H1 (cell line): Measurements from ENCODE around the gene TCERG1L. TPM values are rescaled to one million over a fixed set of nuclear protein-coding genes. Genes with fewer than 3 reads are reported as not detected.

Source experiments
- CTCF ChIA-PET: fragments of 300-600 bp; sonication (Branson Sonifier 250); formaldehyde crosslinking; loops from one replicate; lab custom pipeline; 2021; ENCODE audit not compliant: partially characterized antibody; lab: Charles Lee
- POLR2A ChIA-PET: fragments of 300-600 bp; sonication (Branson Sonifier 250); formaldehyde crosslinking; loops from one replicate; lab custom pipeline; 2021; ENCODE audit warnings: inconsistent platforms; ENCODE audit not compliant: partially characterized antibody; lab: Charles Lee
- DNase-seq, 2 experiments: peaks; one replicate each; pipeline versions ENCODE4 v3.0.0 to v3.0.0-alpha.2; 2010 to 2022; ENCODE audit warnings: low spot score in 2 of 2, low read depth in 1 of 2, mixed read lengths in 1 of 2
- FAIRE-seq: peaks from 2 replicates; lab custom pipeline; 2011; peaks lifted over from hg19 to GRCh38; lab: Jason Lieb, UNC
- H2AFZ ChIP-seq: 2 replicates; pipeline ENCODE4 v1.8.1; 2012; ENCODE audit warnings: low read length, inconsistent platforms
- H2AK5ac ChIP-seq: 2 replicates; pipeline ENCODE4 v1.6.1; 2013; ENCODE audit warnings: low read depth, low read length
- H2BK120ac ChIP-seq: replicated peaks from 2 replicates; pipeline ENCODE3; 2013; ENCODE audit warnings: low read depth, low read length, inconsistent platforms
- H2BK12ac ChIP-seq: 2 replicates; pipeline ENCODE4 v1.6.1; 2013; ENCODE audit warnings: low read depth, low read length
- H2BK15ac ChIP-seq: 2 replicates; pipeline ENCODE4 v1.6.1; 2013; ENCODE audit warnings: low read length
- H2BK20ac ChIP-seq: 2 replicates; pipeline ENCODE4 v1.6.1; 2013; ENCODE audit warnings: low read length
- H2BK5ac ChIP-seq: 2 replicates; pipeline ENCODE4 v1.6.1; 2013; ENCODE audit warnings: low read depth, low read length
- H3K14ac ChIP-seq: 2 replicates; pipeline ENCODE4 v1.6.1; 2013; ENCODE audit warnings: inconsistent platforms; ENCODE audit not compliant: insufficient read length
- H3K18ac ChIP-seq: 2 replicates; pipeline ENCODE4 v1.6.1; 2013; ENCODE audit warnings: low read length; ENCODE audit errors: extremely low read depth
- H3K23ac ChIP-seq: 2 replicates; pipeline ENCODE4 v1.6.1; 2013; ENCODE audit warnings: inconsistent platforms; ENCODE audit not compliant: insufficient read length
- H3K23me2 ChIP-seq: 2 replicates; pipeline ENCODE4 v1.6.1; 2013; ENCODE audit warnings: low read depth, low read length
- H3K27ac ChIP-seq: 2 replicates; pipeline ENCODE4 v1.6.1; 2011; ENCODE audit warnings: low read depth, low read length, inconsistent platforms
- H3K27me3 ChIP-seq, 4 experiments: replicated peaks in 1 of 4; 1 replicate in 1 of 4; 2 replicates in 3 of 4; pipeline versions ENCODE4 v1.6.1 to v1.8.1; 2011 to 2013; ENCODE audit warnings: low read length in 3 of 4, mild to moderate bottlenecking in 3 of 4, inconsistent platforms in 2 of 4, mixed read lengths in 2 of 4, moderate library complexity in 1 of 4; ENCODE audit not compliant: control insufficient read depth in 3 of 4, insufficient read depth in 3 of 4; ENCODE audit errors: extremely low read depth in 1 of 4
- H3K36me3 ChIP-seq, 4 experiments: 2 replicates each; pipeline versions ENCODE4 v1.6.1 to v1.8.1; 2011 to 2013; ENCODE audit warnings: mild to moderate bottlenecking in 4 of 4, low read length in 3 of 4, moderate library complexity in 2 of 4, control low read depth in 1 of 4, inconsistent platforms in 1 of 4; ENCODE audit not compliant: insufficient read depth in 4 of 4, control insufficient read depth in 2 of 4
- H3K4ac ChIP-seq: replicated peaks from 2 replicates; pipeline ENCODE3; 2013; ENCODE audit warnings: low read length, low read depth, mixed read lengths, inconsistent platforms; ENCODE audit not compliant: insufficient read length
- H3K4me1 ChIP-seq, 4 experiments: replicated peaks in 1 of 4; 1 replicate in 1 of 4; 2 replicates in 3 of 4; pipeline versions ENCODE4 v1.6.1 to v1.8.1; 2011 to 2013; ENCODE audit warnings: low read length in 3 of 4, inconsistent platforms in 2 of 4, mixed read lengths in 1 of 4; ENCODE audit not compliant: insufficient read depth in 4 of 4, control insufficient read depth in 3 of 4
- H3K4me2 ChIP-seq, 2 experiments: 2 replicates each; pipeline versions ENCODE4 v1.6.1 to v1.8.1; 2011 to 2013; ENCODE audit warnings: low read depth in 2 of 2, low read length in 2 of 2, control low read depth in 1 of 2, inconsistent platforms in 1 of 2, mild to moderate bottlenecking in 1 of 2; ENCODE audit not compliant: insufficient read depth in 1 of 2
- H3K4me3 ChIP-seq, 4 experiments: fragments of 200-600, 300-600 bp in 1 of 4; sonication (generic), shearing (Covaris generic), sonication (Bioruptor Twin) in 1 of 4; 2 replicates each; pipeline versions ENCODE4 v1.5.1 to v1.8.1; 2011 to 2016; ENCODE audit warnings: low read length in 4 of 4, low read depth in 3 of 4, control low read depth in 2 of 4, inconsistent platforms in 2 of 4, mild to moderate bottlenecking in 2 of 4, mixed read lengths in 1 of 4, moderate library complexity in 1 of 4; ENCODE audit not compliant: insufficient read depth in 2 of 4; ENCODE audit errors: extremely low read depth in 1 of 4
- H3K56ac ChIP-seq: replicated peaks from 2 replicates; pipeline ENCODE3; 2013; ENCODE audit warnings: low read depth, mild to moderate bottlenecking, mixed read lengths, low read length, inconsistent platforms; ENCODE audit not compliant: insufficient read length
- H3K79me1 ChIP-seq: 2 replicates; pipeline ENCODE4 v1.6.1; 2013; ENCODE audit warnings: low read depth, low read length, control low read depth
- H3K79me2 ChIP-seq, 2 experiments: 2 replicates each; pipeline versions ENCODE4 v1.6.1 to v1.8.1; 2012 to 2013; ENCODE audit warnings: low read length in 2 of 2, mild to moderate bottlenecking in 2 of 2, inconsistent platforms in 1 of 2; ENCODE audit not compliant: insufficient read depth in 2 of 2, control insufficient read depth in 1 of 2
- H3K9ac ChIP-seq, 4 experiments: replicated peaks in 1 of 4; 1 replicate in 1 of 4; 2 replicates in 3 of 4; pipeline versions ENCODE4 v1.6.1 to v1.8.1; 2011 to 2013; ENCODE audit warnings: low read depth in 3 of 4, low read length in 3 of 4, control low read depth in 2 of 4, mild to moderate bottlenecking in 2 of 4, moderate library complexity in 2 of 4, inconsistent platforms in 1 of 4; ENCODE audit errors: extremely low read depth in 1 of 4
- H3K9me3 ChIP-seq, 2 experiments: 2 replicates each; pipeline versions ENCODE4 v1.6.1 to v1.8.1; 2012 to 2013; ENCODE audit warnings: mild to moderate bottlenecking in 2 of 2, moderate library complexity in 2 of 2, control low read depth in 1 of 2, inconsistent platforms in 1 of 2, low read depth in 1 of 2, low read length in 1 of 2, mixed read lengths in 1 of 2; ENCODE audit not compliant: insufficient read depth in 2 of 2
- H4K20me1 ChIP-seq, 2 experiments: replicated peaks in 1 of 2; 2 replicates each; pipeline versions ENCODE3 to v1.8.1; 2011 to 2013; ENCODE audit warnings: inconsistent platforms in 2 of 2, low read length in 2 of 2, mild to moderate bottlenecking in 1 of 2; ENCODE audit not compliant: insufficient read depth in 2 of 2, control insufficient read depth in 1 of 2
- H4K5ac ChIP-seq: 2 replicates; pipeline ENCODE4 v1.6.1; 2013; ENCODE audit warnings: low read length, low read depth, mixed read lengths, inconsistent platforms; ENCODE audit not compliant: insufficient read length
- H4K8ac ChIP-seq: 2 replicates; pipeline ENCODE4 v1.8.0; 2013; ENCODE audit warnings: mild to moderate bottlenecking, moderate library complexity, low read length, inconsistent platforms; ENCODE audit not compliant: insufficient read depth; ENCODE audit errors: extremely low read depth
- H4K91ac ChIP-seq: replicated peaks from 2 replicates; pipeline ENCODE3; 2013; ENCODE audit warnings: low read length, mixed read lengths, inconsistent platforms; ENCODE audit not compliant: insufficient read length
- BACH1 ChIP-seq: IDR thresholded peaks from 2 replicates; pipeline ENCODE4 v1.6.1; 2012; ENCODE audit warnings: low read length, improper control_type of control experiment
- GABPA ChIP-seq: IDR thresholded peaks from 2 replicates; pipeline ENCODE4 v1.6.1; 2011; ENCODE audit warnings: mild to moderate bottlenecking, low read length, moderate library complexity, borderline replicate concordance; ENCODE audit not compliant: insufficient read depth
- WGBS, 2 experiments: shearing (Covaris generic) in 1 of 2; methylation state at CpG; one replicate each; pipeline versions ENCODE4 v1.1.6 to v1.1.7; 2013 to 2015; ENCODE audit warnings: low lambda C conversion rate in 2 of 2, mixed read lengths in 2 of 2, inconsistent platforms in 1 of 2, low coverage in 1 of 2, missing lambda C conversion rate in 1 of 2; ENCODE audit not compliant: insufficient replicate concordance in 2 of 2, insufficient coverage in 1 of 2, insufficient read length in 1 of 2; ENCODE audit errors: extremely low coverage in 1 of 2, missing lambda C conversion rate in 1 of 2; 5-methylcytosine and 5-hydroxymethylcytosine counted together
- polyA plus RNA-seq, 7 experiments: library from polyadenylated mRNA; depleted of rRNA in 3 of 7; stranded (reverse) in 5 of 7; unstranded in 2 of 7; fragments of >200 nt in 5 of 7; fragments of 200-250 nt in 2 of 7; gene quantifications; 1 replicate in 5 of 7; 2 replicates in 1 of 7; 4 replicates in 1 of 7; pipeline versions ENCODE4 v1.2.1 to v1.2.3, GENCODE V29; 2011 to 2013; ENCODE audit warnings: missing spikeins in 2 of 7, mixed read lengths in 2 of 7
- total RNA-seq: library from RNA; stranded (reverse); fragmentation: NEBNext Ultra II Directional; extraction: Animal tissue kit (Norgen Biotek cat#: 25700); gene quantifications from 2 replicates; pipeline ENCODE4 v1.2.1, GENCODE V29; 2021

TCERG1L gene
- total and polyA plus RNA-seq, 2 of the 8 experiments (the other 6 are each of a cell fraction or from before 2014, with no cell fraction given), result 3.9 to 6.9 TPM

GRCh38 chr10:131213741-131214505, 97.6 kb downstream of the TCERG1L start:
- Histone ChIP-seq H3K9me3 (no peaks in the 10 kb centered on the region), H2AFZ (no peak overlapping the region), H4K20me1 (no peaks in the 10 kb centered on the region), H3K4me2 (no peak overlapping the region), H3K23me2 (no peaks in the 10 kb centered on the region), H3K4me3 (no peak overlapping the region), H3K4me1 (no peaks in the 10 kb centered on the region; a peak in 1 of 7 replicates), H3K27me3 (no peaks in the 10 kb centered on the region), H2BK20ac (no peak overlapping the region), H3K56ac (no peak overlapping the region), H4K5ac (no peak overlapping the region), H3K79me2 (no peaks in the 10 kb centered on the region), H2BK15ac (no peak overlapping the region), H3K23ac (no peak overlapping the region), H3K27ac (no peak overlapping the region), H3K4ac (no peak overlapping the region), H2BK12ac (no peak overlapping the region), H3K9ac (no peak overlapping the region), H4K91ac (no peak overlapping the region), H3K36me3 (no peaks in the 10 kb centered on the region), H4K8ac (no peak overlapping the region), H2AK5ac (no peak overlapping the region)
- FAIRE-seq, result no peak
- POLR2A ChIA-PET, result no interaction called here
- no peak for DNase-seq
- TF ChIP-seq BACH1 (no peak), GABPA (no peak)
- TF ChIP-seq, all 59 proteins: peak for 0
- no peaks in the 10 kb centered on the region for H3K79me1 ChIP-seq
- no peak overlapping the region for H2BK120ac ChIP-seq
- no peak overlapping the region for H2BK5ac ChIP-seq
- no peak overlapping the region for H3K14ac ChIP-seq
- WGBS, 2 experiments, result 93% methylated on average over 9 of the region's 9 CpGs; no CpG with 5 or more reads in 1 of the 2 experiments
- CTCF ChIA-PET, result interaction anchor here (0.6 to 1.0 kb wide), 2 partner anchors 16 to 72 kb away, joined by 3 read pairs; no protein-coding TSS in a partner anchor
- H3K18ac ChIP-seq, result no peak overlapping the region
